Natural killer cell treated with Interleukin-12 subunit alpha and Interleukin-12 subunit beta and Interleukin-15 and Interleukin-18, amount 100 ng/mL, for 72 hours (primary cell): ENCODE results near the gene RBFOX2. TPM values are rescaled to one million over a fixed set of nuclear protein-coding genes. Genes with fewer than 3 reads are reported as not detected.
"Not testable (repeated sequence)": the region's sequence is repeated elsewhere in the genome, so short reads cannot be mapped to it uniquely, and the experiment has no call there.

Experiments used
- ATAC-seq, 2 donors: fragments of 150-1000 bp; cut with Tn5 transposase in 1 of 2; sonication (Bioruptor Pico), chemical (Tn5 transposase) in 1 of 2; 2 replicates each; pipeline ENCODE4 v1.10.0; 2021
- DNase-seq: peaks from one replicate; pipeline ENCODE4 v3.0.0; 2022; ENCODE audit warnings: low spot score
- H3K27ac Mint-ChIP-seq, 2 donors: 1 replicate in 1 of 2; 2 replicates in 1 of 2; pipeline ENCODE4 v1.8.0; 2022; ENCODE audit warnings: mixed read lengths in 2 of 2, mild to moderate bottlenecking in 1 of 2, moderate library complexity in 1 of 2
- H3K27me3 Mint-ChIP-seq, 2 donors: 1 replicate in 1 of 2; 2 replicates in 1 of 2; pipeline ENCODE4 v1.8.0; 2022; ENCODE audit warnings: mixed read lengths in 2 of 2
- H3K36me3 Mint-ChIP-seq: one replicate; pipeline ENCODE4 v1.8.0; 2022; ENCODE audit warnings: mixed read lengths
- H3K4me1 Mint-ChIP-seq, 2 donors: 1 replicate in 1 of 2; 2 replicates in 1 of 2; pipeline ENCODE4 v1.8.0; 2022; ENCODE audit warnings: low read depth in 2 of 2, mixed read lengths in 2 of 2, mild to moderate bottlenecking in 1 of 2
- H3K4me3 Mint-ChIP-seq: one replicate; pipeline ENCODE4 v1.8.0; 2022; ENCODE audit warnings: mixed read lengths
- H3K9me3 Mint-ChIP-seq: 2 replicates; pipeline ENCODE4 v1.8.0; 2022; ENCODE audit warnings: mixed read lengths
- total RNA-seq, 2 donors: library from RNA; stranded (reverse); gene quantifications; one replicate each; pipeline ENCODE4 v1.2.3, GENCODE V29; 2022

RBFOX2 gene
- total RNA-seq, 2 donors from 2014 or later, result 0.71 to 1.8 TPM

DNA sequence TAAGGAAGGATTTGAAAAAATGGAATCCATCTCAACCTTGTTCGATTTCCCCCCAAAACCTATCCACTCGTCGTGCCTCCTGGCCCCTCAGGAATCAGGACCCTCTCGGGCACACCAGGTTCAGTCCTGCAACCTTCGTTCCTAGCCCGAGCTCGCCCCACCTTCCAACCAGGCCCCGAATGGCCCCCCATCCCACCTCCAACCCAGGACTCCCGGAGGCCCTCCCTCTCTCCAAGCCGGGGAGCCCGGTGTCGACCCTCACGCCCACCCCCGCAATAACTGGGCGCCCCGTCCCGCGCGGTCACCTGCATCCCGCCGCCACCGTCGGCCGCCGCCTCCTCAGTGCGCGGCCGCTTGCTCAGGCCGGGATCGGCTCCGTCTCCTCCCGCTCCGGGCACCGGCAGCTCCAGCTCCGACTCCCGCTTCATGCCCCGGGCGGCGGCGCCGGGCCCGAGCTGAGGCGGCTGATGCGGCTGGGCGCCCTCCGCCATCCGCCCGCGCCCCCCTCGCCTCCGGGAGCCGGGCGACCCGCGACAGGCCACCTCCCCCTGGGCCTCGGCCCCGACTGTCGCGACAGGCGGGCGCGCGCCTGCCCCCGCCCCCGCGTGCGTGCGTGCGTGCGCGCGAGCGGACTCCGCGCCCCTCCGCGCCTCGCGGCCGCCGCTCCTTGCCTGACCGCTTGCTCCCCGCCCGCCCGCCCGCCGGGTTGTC lies 534 bp downstream of the RBFOX2 start:
- peak in 1 of 2 donors; percentile 39 for ATAC-seq
- no peaks in the 10 kb centered on the region for H3K9me3 Mint-ChIP-seq
- H3K27me3 Mint-ChIP-seq, result peaks cover 37 to 59% of the 10 kb centered on the region in 2 donors
- H3K4me3 Mint-ChIP-seq, result peak overlapping the region; percentile 82
- no peak overlapping the region for H3K27ac Mint-ChIP-seq
- peaks cover 13 to 18% of the 10 kb centered on the region in 2 donors for H3K4me1 Mint-ChIP-seq
- peak; percentile 61 for DNase-seq
- H3K36me3 Mint-ChIP-seq, result no peaks in the 10 kb centered on the region

DNA sequence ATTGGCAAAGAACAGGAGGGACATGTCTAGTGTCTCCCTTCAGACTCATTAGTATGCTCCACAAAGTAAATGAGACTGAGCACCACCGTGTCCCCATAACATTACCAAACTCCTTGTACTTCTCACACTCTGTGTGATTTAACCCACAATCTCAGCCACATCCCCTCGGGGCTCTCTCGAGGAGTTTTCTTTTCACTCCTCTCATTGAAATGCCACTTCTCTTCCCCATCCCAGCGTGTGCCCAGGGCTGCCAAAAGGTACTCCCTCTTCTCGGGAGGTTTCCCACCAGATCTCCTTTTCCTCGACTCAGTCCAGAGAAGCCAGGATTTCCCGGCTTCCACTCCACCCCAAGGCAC lies 1.1 kb downstream of the RBFOX2 start:
- Mint-ChIP-seq H3K27me3 (peaks cover 34 to 54% of the 10 kb centered on the region in 2 donors), H3K4me3 (peak overlapping the region; percentile 73), H3K4me1 (peaks cover 13 to 18% of the 10 kb centered on the region in 2 donors), H3K27ac (no peak overlapping the region), H3K9me3 (no peaks in the 10 kb centered on the region), H3K36me3 (no peaks in the 10 kb centered on the region)
- DNase-seq, result no peak
- ATAC-seq, result peak; percentile 34 to 48

DNA sequence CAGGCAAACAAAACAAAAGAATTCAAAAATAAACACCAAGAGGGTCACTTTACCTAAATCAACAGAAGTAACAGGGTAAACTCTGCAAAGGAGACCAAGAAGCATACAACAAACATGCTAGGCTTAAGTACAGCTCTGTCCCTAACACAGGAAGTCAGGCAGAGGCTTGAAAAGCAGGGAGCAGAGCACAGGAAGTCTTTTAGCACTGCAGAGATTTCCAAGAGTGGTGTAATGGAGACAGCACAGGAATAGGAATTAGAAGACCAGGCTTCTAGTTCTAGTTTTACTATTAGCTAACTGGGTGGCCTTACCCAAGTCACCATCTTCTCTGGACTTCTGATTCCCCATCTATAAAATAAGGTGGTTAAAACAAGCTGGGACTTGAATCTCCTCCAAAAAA lies 1.9 kb downstream of the RBFOX2 start:
- Mint-ChIP-seq H3K27ac (no peak overlapping the region), H3K9me3 (no peaks in the 10 kb centered on the region), H3K36me3 (no peaks in the 10 kb centered on the region), H3K4me1 (peaks cover 13 to 18% of the 10 kb centered on the region in 2 donors), H3K4me3 (peak overlapping the region; percentile 73), H3K27me3 (peaks cover 31 to 49% of the 10 kb centered on the region in 2 donors)
- DNase-seq (no peak), ATAC-seq (no peak)

DNA sequence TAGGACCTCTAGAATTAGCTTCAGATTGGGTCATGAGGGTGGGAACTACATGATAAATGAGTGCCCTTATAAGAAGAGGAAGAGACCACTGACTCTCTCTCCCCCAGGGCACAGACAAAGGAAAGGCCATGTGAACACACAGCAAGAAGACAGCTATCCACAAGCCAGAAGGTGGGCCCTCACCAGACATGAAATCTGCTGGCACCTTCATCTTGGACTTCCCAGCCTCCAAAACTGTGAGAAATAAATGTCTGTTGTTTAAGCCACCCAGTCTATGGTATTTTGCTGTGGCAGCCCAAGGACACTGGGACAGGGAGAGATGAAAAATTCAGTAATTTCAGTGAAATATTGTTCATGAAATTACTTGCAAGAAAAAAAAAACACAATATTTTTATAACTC lies 5.9 kb downstream of the RBFOX2 start:
- H3K9me3 Mint-ChIP-seq, result no peaks in the 10 kb centered on the region
- no peaks in the 10 kb centered on the region for H3K36me3 Mint-ChIP-seq
- H3K4me1 Mint-ChIP-seq, result peaks cover 4 to 7% of the 10 kb centered on the region in 2 donors
- peaks cover 29 to 58% of the 10 kb centered on the region in 2 donors for H3K27me3 Mint-ChIP-seq
- no peak overlapping the region for H3K4me3 Mint-ChIP-seq
- ATAC-seq, result no peak
- DNase-seq, result no peak
- H3K27ac Mint-ChIP-seq, result no peak overlapping the region

DNA sequence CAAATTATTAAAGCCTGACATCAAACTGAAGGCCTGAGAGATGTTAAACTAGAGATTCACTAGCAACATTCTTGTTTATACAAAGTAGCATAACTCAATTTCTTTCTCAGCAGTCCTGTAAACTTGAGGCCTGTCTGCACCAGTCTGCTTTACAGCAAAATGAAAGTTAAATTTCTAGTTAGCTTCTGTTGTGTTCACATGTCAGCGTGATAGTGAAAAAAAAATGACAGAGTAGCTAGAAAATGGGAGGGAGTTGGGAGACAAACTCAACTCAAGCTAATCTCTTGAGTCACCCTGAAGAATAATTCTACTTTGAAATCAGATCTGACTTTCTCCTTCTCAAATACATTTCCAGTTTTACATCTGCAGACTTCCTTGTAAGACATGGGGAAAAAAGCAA lies 6.5 kb downstream of the RBFOX2 start:
- Mint-ChIP-seq H3K27me3 (peaks cover 28 to 55% of the 10 kb centered on the region in 2 donors), H3K9me3 (no peaks in the 10 kb centered on the region), H3K4me1 (peaks cover 0 to 2% of the 10 kb centered on the region in 2 donors), H3K4me3 (no peak overlapping the region), H3K36me3 (no peaks in the 10 kb centered on the region), H3K27ac (no peak overlapping the region)
- ATAC-seq (no peak), DNase-seq (no peak)

DNA sequence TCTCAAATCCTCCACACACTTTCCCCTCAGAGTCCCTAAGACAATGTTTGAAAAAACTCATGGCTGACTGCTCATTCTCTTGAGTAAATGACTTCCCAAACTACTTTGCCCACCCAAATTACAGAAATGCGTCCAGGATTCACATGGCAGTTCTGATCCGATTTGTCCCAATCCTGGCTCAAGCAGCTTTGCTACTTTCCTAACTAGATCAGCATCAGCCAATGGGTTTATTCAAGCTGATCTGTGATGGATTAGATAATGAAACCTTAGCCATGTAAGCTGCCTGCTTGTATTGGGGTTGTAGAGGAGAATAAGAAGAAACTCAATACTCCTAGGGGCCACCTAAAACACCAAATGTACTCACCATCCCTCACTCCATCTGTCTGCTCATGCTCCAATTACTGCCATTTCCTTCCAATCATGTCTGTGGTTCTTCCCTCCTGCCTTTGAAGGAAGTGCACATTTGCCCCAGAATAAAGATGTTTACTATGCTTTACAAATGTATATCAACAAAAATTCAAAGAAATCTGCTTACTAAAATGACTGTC lies 6.9 kb downstream of the RBFOX2 start:
- ATAC-seq (no peak), DNase-seq (no peak)
- Mint-ChIP-seq H3K36me3 (no peaks in the 10 kb centered on the region), H3K9me3 (no peaks in the 10 kb centered on the region), H3K27me3 (peaks cover 27 to 51% of the 10 kb centered on the region in 2 donors), H3K4me3 (no peak overlapping the region), H3K4me1 (no peaks in the 10 kb centered on the region), H3K27ac (no peak overlapping the region)

DNA sequence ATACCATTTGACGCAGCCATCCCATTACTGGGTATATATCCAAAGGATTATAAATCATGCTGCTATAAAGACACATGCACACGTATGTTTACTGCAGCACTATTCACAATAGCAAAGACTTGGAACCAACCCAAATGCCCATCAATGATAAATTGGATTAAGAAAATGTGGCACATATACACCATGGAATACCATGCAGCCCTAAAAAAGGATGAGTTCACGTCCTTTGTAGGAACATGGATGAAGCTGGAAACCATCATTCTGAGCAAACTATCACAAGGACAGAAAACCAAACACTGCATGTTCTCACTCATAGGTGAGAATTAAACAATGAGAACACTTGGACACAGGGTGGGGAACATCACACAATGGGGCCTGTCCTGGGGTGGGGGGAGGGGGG lies 7.8 kb downstream of the RBFOX2 start:
- ATAC-seq, H3K4me1 Mint-ChIP-seq, H3K9me3 Mint-ChIP-seq, H3K36me3 Mint-ChIP-seq, H3K27ac Mint-ChIP-seq, DNase-seq, H3K4me3 Mint-ChIP-seq: not testable (repeated sequence)
- peaks cover 27 to 54% of the 10 kb centered on the region in 2 donors for H3K27me3 Mint-ChIP-seq

DNA sequence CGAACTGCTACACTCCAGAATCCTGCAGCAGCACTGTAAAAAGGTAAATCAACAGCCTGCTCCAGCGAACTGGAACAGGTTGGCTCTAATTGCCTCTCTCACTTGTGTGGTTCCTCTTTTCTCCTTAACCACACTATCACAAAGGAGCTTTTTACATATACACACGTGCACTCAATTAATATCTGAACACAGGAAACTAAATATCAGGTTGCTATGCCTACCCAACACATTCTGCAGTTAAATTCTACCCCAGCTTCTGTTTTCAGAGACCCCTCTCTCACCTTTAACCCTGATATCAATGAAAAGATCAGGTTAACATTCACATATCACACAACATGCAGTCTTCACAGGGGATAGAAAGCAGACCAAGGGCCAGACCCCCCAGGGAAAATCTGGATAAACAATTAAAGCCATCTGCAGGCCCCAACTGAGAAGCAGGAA lies 11.0 kb downstream of the RBFOX2 start:
- H3K36me3 Mint-ChIP-seq, result no peaks in the 10 kb centered on the region
- no peak overlapping the region for H3K27ac Mint-ChIP-seq
- H3K9me3 Mint-ChIP-seq, result no peaks in the 10 kb centered on the region
- ATAC-seq, result no peak
- no peak overlapping the region for H3K4me3 Mint-ChIP-seq
- no peak for DNase-seq
- H3K4me1 Mint-ChIP-seq, result no peaks in the 10 kb centered on the region
- H3K27me3 Mint-ChIP-seq, result peaks cover 25 to 34% of the 10 kb centered on the region in 2 donors

DNA sequence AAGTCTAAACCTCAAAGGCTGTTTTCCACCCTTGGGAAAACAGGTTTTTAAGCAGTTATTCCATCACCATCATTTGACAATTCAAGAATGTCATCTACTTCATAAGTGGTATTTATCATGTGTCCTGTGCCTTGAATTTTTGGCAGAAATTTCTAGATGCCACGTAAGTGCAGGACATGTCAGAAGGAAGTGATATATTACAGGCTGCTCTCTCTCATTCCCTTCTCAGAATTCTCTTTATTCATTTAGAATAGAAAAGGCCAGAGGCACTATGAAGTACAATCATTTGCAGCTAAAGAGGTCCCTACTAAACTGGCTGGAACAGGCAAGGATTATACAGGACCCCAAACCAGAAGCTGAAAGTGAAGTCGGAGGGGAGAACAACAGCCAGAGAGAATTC lies 11.9 kb downstream of the RBFOX2 start:
- Mint-ChIP-seq H3K4me3 (no peak overlapping the region), H3K4me1 (no peaks in the 10 kb centered on the region), H3K27me3 (peaks cover 25 to 34% of the 10 kb centered on the region in 2 donors), H3K36me3 (no peaks in the 10 kb centered on the region), H3K27ac (no peak overlapping the region), H3K9me3 (no peaks in the 10 kb centered on the region)
- DNase-seq (no peak), ATAC-seq (no peak)

DNA sequence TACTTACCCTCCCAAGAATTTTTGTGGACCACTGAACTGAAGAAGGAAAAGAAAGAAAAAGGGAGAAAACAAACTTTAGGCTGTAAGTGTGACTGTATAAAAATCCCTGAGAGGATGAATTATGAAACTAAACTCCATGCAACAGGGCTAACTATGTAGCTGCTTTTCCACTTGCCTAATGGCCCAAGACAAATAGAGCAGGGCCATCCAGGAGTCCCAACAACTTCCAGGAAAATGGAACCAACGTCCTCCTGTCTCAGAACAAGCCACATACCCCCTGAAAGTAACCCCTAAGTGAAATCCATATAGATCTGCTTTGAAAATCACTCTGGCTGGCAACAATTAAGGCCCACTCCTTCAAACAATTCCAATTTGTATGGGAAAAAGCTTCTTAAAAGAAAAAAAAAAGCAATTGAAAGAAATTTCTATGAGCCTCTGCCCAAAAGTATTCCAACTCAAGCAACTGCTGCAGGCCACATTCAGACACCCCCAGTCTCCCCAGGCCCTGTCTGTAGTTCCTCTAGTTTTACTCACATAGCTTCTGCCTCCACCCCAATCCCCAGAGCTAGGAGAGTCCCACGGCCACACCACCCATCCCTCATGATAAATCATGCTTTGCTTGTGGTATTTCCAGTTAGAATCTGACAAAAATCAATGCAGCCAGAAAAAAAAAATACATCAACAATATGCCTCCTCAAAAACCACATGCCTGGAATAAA lies 12.7 kb downstream of the RBFOX2 start:
- DNase-seq (no peak), ATAC-seq (no peak)
- H3K36me3 Mint-ChIP-seq, result no peaks in the 10 kb centered on the region
- peaks cover 27 to 35% of the 10 kb centered on the region in 2 donors for H3K27me3 Mint-ChIP-seq
- H3K4me1 Mint-ChIP-seq, result no peaks in the 10 kb centered on the region
- H3K27ac Mint-ChIP-seq, result no peak overlapping the region
- H3K9me3 Mint-ChIP-seq, result no peaks in the 10 kb centered on the region
- H3K4me3 Mint-ChIP-seq, result no peak overlapping the region

DNA sequence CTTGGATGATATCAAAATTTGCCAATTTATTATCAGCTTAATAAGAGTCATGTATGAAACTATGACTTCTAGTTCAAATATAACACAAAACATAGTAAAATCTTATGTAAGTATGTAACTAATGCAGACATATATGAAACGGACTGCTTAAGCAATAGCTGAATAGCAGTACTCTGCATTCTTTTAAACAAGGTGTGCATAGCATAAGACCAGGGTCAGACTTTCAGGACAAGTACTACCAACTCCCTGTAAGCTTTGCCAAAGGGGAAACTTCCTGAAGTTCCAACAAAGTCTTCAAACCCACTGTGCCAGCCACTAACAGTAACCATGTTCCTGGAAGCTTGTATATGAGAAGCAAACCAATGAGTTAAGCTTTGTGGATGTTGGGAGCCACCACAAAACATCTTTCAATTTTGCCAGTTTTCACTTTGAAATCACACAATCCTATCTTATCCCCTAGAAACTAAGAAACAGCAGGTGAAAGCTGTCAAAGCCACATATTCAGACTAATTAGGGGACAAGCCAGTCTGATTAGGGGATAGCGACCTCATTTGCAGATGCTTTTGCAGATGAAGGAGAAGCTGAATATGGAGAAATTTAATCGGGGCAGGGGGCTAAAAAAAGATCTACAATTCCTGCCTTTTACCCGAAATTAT lies 13.3 kb downstream of the RBFOX2 start:
- H3K27ac Mint-ChIP-seq, result no peak overlapping the region
- DNase-seq (no peak), ATAC-seq (no peak)
- peaks cover 31 to 40% of the 10 kb centered on the region in 2 donors for H3K27me3 Mint-ChIP-seq
- no peaks in the 10 kb centered on the region for H3K36me3 Mint-ChIP-seq
- no peak overlapping the region for H3K4me3 Mint-ChIP-seq
- no peaks in the 10 kb centered on the region for H3K9me3 Mint-ChIP-seq
- no peaks in the 10 kb centered on the region for H3K4me1 Mint-ChIP-seq

DNA sequence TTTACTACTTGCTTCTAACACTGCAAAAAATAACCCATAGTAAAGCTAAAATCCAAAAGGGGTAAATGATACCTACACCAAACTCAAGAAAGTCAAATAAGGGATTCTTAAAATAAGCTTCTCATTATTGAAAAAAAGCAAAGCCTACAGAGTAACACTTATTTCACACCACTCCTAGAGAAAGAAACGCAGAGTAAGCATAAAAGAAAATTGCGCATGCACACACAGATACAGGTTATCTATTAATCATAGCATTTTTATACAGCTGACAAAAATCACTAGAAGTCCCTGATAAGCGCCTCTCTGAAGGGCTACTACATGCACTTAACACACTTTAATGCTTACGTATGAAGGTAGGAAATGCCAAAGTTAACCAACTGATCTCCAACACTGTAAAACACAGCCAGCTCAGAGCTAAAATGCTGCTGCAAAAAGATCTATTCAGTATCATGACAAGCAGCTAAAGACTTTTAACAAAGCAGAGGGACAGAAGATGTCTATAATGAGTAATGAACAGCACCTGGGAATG lies 14.0 kb downstream of the RBFOX2 start:
- no peak overlapping the region for H3K27ac Mint-ChIP-seq
- H3K27me3 Mint-ChIP-seq, result peaks cover 32 to 40% of the 10 kb centered on the region in 2 donors
- H3K4me3 Mint-ChIP-seq, result no peak overlapping the region
- H3K4me1 Mint-ChIP-seq, result no peaks in the 10 kb centered on the region
- H3K9me3 Mint-ChIP-seq, result no peaks in the 10 kb centered on the region
- no peak for DNase-seq
- ATAC-seq, result no peak
- no peaks in the 10 kb centered on the region for H3K36me3 Mint-ChIP-seq

DNA sequence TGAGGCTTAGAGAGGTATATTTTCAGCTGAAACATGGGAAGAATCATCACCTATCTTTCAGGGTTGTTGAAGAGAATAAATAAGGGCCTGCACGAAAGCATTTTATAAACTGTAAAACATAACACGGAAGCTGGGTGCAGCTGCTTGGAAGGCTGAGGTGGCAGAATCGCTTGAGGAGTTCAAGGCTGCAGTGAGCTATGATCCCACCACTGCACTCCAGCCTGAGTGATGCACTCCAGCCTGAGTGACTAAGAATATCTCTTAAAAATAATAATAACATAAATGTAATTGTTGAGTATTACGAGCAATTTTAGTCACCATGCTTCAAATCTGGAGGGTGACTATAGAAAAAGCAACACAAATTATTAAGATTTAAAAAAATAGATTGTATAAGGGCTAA lies 16.3 kb downstream of the RBFOX2 start:
- H3K4me1 Mint-ChIP-seq, result no peaks in the 10 kb centered on the region

More for the DNA sequence above, 16.3 kb downstream of the RBFOX2 start:
- peaks cover 20 to 30% of the 10 kb centered on the region in 2 donors for H3K27me3 Mint-ChIP-seq
- ATAC-seq (no peak), DNase-seq (no peak)
- no peaks in the 10 kb centered on the region for H3K36me3 Mint-ChIP-seq
- H3K4me3 Mint-ChIP-seq, result no peak overlapping the region
- H3K9me3 Mint-ChIP-seq, result no peaks in the 10 kb centered on the region
- H3K27ac Mint-ChIP-seq, result no peak overlapping the region
